GM18502 (cell line): ENCODE results near the gene HSD3B1.
"Not testable (repeated sequence)": the region's sequence is repeated elsewhere in the genome, so short reads cannot be mapped to it uniquely, and the experiment has no call there.

ENCODE experiments used
- ATAC-seq: cut with Tn5 transposase; IDR thresholded peaks from one replicate; pipeline ENCODE4 v1.9.1; 2021; ENCODE audit warnings: mild to moderate bottlenecking; ENCODE audit not compliant: unreplicated experiment, poor library complexity

Gene HSD3B1

DNA sequence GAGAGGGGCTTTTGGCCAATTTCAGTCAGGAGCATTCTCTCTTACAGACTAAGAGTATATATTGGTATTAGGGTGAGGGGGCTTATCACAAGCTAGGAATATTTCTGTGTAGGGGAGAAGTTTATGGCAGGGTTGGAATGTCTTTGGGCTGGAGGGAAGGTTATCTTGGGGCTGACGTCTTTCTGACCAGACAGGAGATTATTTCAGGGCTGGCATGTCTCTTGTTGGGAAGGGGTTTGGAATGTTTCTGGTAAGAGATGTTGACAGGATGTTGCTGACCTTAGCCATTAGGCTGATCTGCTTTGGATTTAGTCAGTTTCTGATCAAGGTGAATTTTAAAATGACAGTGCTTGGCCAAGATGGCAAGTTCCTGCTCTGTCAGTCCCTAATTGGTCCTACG is 17.8 kb upstream of the HSD3B1 start:
- no peak for ATAC-seq

DNA sequence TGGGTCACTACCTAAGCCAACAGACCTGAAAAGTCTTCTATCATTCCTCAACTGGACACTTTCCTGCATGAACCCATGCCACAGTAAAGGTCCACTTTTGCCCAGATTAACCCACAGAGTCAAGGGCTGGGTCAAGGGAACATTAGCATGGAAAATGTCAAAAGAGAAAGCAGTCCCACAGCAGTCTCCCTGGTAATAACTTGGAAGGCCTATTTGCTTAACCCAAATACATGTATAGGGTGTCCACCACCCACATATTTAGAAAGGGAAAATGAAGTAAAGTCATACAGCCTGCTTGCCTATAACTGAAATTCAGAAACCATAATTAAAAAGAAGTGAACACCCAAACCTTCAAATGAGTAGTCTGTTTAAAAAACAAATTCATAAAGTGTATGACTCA is 16.1 kb upstream of the HSD3B1 start:
- no peak for ATAC-seq

DNA sequence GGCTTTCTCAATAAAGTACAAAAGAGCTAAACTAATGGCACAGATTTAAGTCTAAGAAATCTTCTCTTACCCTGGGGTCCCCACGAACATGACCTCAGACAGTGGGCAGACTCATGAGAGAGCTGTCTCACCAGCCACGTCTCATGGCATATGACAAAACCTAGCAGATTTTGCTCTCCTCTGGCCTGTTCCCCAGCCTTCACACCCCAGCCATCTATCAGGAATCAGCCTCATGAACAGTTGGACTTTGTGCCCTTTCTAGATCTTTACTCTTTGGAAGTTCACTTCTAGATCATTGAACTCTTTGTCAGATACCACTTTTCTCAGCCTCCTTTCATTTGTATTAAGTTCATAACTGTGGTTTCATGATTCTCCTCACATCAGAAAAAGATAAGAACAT is 14.2 kb upstream of the HSD3B1 start:
- ATAC-seq, result no peak

DNA sequence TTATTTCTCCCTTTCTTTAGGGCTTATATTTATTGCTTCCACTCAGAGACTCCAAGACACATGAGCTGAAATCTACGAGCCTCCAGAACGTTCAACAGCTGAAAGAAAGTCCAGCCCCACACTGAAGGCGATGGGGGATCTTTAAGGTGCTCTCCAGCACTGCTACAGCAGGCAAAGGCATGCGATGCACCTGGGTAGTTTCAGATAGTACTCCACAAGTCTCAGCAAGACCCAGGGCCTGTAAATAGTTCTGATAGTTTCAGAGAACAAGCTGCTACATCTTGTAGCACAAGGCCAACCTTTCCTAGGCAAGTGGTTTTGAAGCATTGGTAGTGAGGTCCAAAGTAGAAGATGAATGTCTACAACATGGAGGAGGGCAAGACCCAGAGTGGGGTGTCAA is 2.2 kb upstream of the HSD3B1 start:
- no peak for ATAC-seq

DNA sequence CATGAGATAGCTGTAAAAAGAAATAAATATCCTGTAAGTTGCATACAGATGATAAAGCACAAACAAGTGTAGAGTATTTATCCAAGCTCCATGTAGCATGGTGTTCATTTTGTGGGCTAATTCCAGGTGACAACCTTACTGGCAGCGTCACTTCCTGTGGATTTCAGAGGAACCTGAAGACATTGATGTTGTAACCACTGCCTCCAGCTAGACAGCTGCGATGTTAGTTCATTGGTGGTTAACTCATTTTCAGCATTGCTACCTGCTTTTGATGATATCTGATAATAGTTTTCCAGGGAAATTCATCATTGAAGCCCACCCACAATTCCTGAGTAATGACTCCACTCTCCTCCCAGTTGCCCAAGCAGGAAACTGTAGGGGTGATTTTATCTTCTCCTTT is 3.0 kb downstream of the HSD3B1 start:
- ATAC-seq, result no peak

DNA sequence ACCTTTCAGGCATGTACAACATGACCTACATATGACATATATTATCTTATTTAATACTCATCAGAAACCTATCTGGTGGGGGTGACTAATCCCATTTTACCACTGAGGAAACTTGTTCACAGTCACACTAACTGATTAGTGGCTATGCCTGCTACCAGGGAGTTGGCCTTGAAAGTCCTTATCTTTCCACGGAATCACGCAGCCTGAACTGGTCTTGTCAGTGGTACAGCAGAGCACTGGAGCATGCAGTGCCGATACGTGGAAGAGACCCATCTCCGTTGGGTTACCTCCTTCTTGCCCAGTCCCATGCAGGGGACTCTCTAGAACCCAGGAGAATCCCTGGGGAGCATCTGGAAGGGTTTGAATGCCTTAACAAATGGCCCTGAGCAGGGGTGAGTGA is 8.2 kb downstream of the HSD3B1 start:
- ATAC-seq, result no peak

DNA sequence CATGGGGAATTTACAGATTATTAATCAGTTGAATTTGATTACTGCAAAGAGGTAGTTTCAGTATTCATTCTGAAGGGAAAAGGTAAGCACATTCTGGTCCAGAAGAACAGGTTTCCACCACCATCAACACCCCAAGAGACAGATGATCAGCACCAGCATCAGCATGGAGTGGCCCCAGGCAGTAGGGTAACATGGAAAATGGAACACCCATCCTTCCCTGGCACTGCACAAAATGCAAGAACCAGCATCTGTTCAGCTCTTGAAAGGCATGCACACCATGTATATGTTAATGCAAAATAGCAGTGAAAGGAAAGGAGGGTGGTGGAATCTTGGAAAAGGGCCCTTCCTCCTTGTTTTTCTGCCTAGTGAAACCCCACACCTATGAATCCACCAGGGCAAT is 9.2 kb downstream of the HSD3B1 start:
- ATAC-seq, result no peak

DNA sequence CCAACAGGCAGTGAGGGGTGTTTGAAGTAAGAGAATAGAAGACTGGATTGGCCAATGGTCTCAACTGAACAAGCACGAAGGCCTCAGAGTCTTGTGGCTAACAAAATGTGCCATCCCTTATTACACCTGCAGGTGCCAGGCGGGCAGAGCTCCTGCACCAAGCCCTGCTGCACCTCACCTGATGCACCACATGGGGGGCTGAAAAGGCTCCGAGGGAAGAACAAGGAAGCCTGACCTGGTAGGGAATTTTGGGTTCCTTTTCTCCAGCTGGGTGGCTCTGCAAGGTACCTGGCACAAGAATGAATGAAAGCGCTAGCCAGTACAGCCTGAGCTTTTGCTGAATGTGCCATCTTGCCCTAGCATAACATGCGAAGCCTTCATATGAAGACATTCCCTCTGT is 9.7 kb downstream of the HSD3B1 start:
- ATAC-seq, result no peak

DNA sequence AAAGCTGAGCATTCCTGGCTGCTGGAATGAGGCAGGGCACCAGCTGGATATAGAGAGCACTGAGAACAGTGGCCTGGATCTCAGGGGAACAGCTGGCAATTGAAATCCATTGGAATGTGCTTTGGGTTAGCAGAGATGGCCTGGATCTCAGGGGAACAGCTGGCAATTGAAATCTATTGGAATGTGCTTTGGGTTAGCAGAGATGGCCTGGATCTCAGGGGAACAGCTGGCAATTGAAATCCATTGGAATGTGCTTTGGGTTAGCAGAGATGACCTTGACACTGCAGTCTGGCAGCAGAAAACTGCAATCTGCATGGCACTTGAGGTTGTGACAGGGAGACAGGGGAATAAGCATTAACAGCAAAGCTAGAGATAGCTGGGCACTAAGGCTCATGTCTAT is 10.7 kb downstream of the HSD3B1 start:
- ATAC-seq, result not testable (repeated sequence)

DNA sequence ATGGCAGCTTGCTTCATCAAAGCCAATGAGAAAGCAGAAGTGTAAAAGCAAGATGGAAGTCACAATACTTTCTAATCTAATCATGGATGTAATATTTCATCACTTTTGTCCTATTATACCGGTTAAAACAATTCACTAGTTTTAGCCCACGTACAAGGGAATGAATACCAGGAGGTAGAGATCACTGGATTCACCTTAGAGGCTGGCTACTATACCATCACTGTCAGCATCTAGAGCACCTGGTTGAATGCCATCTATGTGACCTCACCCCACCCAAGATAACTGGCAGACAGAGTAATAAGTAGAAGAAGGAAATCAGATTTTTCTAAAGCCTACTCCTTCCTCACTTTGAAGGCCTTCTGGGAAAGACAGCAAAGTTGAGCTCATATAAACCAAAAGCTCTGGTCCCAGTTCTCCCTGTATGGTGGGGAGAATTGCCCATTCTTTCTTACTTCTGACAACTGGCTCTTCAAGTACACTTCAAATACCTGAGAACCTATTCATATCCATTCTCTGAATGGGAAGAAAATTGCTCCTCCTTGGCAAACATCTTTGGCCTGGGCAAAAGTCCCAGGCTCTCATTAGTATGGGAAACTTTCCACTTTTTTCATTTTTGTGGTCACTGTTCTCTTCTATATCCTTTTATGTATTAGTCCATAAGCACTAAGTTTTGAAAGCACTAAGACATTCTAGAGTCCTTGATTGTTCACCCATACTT is 24.8 kb downstream of the HSD3B1 start:
- no peak for ATAC-seq

DNA sequence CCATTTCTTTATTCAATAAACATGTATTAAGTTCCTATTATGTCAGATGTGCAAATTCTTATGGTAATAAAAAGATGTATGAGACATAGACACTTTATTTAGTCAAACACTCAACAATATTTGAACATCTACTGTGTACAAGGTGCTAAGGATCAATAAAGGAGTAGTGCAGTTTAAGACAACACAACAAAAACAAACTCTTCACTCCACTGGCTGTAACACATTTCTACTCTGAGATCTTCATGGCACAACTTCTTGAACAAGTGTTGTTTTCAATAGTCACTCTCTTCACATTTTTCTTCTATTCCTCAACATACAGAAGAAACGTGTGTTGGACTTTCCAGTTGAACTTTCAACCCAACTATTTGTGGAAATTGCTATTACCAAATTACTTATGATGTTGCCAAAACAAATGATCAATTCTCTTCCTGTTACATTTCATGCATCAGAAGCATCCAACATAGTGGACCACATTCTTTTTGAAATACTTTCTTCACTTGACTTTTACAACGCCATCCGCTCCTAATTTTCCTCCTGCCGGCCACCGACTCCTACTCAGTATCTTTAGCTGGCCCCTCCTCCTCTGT is 25.4 kb downstream of the HSD3B1 start:
- no peak for ATAC-seq

DNA sequence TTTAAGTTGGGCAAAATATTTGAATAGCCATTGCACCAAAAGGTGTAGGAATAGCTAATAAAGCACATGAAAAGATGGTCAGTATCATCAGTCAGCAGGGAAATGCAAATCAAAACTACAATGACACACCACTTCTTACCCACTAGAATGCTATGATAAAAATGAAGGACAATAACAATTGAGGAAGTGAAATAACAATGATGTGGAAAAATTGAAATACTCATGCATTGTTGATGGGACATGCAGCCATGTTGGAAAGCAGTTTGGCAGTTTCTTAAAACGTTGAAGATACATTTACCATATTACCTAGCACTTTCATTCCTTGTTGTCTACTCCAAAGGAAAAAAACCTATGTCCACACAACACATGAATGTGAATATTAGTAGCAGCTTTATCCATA is 28.4 kb downstream of the HSD3B1 start:
- ATAC-seq, result no peak

DNA sequence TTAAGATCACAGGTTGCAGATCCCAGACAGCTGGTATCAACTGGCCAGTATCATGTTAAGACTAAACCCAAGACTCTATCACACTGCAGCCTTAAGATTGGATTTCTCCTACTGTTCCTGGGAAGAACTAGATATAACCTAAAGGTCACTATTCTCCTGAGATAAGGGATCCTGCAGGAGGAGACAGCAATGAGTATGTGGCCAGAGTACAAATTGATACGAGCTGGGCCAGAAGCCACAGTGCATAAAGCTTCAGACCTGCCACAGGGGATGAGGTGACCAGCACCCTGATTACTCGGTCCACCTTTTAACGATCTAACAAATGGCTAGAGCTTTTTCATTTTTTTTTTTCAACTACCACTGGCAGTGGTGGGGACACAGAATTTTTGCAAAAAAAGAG is 31.0 kb downstream of the HSD3B1 start:
- no peak for ATAC-seq

DNA sequence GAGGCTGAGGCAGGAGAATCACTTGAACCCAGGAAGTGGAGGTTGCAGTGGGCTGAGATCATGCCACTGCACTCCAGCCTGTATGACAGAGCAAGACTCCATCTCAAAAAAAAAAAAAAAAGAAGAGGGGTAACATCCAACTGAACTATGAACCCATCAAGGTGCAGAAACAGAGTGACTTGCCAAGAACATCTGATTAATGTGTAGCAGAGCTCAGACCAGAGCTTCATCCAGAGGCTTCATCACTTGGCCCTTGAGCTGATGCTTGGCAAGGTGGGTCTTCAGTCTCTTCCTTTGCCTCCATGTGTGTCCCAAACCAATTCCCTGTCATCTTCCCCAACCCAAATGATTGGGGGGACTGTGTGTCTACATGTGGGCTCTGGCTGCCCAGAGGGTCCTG is 32.6 kb downstream of the HSD3B1 start:
- no peak for ATAC-seq

DNA sequence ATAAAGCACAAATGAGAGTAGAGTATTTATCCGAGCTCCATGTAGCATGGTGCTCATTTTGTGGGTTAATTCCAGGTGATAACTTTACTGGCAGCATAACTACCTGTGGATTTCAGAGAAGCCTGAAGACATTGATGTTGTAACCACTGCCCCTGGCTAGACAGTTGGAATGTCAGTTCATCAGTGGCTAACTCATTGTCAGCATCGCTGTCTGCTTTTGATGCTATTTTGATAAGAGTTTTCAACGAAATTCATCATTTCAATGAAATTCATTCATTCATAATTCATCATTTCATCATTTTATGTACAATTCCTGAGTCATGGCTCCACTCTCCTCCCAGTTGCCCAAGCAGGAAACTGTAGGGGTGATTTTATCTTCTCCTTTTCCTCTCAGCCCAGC is 34.4 kb downstream of the HSD3B1 start:
- no peak for ATAC-seq

DNA sequence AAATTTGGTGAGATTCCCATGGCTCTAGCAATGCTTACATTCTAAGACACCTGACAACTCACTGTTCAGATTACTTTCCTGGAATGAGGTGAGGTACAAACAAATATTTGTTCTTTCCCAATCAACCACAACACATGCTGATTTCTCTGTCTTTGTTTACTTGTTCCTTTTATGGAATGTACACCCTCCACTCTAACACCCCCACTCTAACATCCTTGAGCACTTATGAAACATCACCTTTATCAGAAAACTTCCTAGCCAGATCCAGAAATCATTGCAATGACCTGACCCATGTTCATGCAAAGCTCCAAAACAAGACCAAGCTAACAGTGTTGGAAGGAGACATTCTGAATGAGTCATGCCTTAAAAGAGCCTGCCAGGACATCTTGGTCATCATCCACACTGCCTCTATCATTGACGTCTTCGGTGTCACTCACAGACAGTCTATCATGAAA is 35.5 kb downstream of the HSD3B1 start:
- ATAC-seq, result no peak

DNA sequence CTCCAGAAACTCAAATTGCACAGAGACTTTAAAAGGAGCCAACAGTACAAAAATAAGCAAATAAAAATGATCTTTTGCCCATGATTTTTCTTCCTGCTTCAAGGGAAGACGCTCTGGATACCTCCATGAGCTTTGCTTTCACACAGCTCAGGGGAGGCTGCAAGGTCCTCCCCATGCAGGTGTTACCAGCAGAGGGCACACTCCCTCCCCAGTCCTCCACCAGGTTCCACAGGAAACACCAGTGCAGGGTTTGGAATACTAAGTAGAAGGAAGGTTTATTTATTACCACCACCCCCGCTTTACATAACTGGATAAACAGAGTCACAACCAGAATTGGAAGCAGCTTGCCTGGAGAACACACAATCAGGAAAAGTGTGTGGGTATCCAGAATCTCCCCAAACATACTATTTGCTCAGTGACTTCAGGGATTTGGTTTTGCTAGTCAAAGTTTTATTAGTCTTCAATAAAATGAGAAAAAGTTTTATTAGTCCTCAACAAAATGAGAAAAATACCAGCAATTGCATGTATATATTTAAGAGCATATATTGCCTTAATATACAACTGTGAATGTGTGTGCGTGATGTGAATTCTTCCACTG is 37.3 kb downstream of the HSD3B1 start:
- ATAC-seq, result no peak

DNA sequence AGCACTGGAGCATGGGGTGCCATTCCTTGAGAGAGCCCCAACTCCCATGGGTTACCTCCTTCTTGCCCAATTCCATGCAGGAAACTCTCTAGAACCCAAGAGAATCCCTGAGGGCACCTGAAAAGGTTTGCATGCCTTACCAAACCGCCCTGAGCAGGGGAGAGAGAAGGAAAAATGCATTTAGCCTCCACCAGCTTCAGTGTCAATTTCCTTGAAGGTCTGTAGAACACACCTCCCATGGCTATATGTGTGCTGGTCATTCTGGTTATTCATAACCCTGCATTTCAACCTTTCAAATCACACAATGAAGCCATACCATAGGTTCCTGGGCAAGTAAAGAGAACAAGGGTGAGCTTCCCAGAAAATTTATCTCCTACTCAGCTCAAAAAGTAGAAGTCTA is 39.6 kb downstream of the HSD3B1 start:
- ATAC-seq, result no peak

DNA sequence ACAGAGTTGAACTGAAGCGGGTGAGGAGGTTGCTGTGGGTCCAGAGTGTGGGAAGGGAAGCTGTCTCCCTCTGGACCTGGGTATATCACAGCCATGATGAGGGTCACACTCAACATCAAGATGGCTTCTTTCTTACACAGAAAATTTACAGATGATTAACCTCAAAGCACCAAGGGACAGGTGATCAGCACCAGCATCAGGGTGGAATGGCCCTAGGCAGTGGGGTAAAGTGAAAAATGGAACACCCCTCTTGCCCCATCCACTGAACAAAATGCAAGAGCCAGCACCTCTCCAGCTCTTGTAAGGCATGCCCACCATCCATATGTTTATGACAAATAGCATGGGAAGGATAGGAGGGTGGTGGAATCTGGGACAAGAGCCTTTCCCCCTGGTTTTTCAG is 40.3 kb downstream of the HSD3B1 start:
- ATAC-seq, result no peak

DNA sequence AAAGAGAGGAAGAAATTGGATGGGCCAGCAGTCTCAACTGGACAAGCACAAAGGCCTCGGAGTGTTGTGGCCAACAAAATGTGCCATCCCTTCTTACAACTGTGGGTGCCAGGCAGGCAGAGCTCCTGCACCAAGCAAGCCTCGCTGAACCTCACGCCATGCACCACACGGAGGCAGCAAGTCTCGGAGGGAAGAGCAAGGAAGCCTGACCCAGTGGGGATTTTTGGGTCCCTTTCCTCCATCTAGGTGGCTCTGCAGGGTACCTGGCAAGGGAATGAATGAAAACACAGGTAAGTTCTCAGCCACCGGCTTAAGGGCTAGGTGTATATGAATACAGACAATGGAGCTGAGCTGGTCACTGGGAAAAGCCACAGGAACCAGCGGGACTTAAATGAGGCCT is 40.8 kb downstream of the HSD3B1 start:
- ATAC-seq, result no peak

DNA sequence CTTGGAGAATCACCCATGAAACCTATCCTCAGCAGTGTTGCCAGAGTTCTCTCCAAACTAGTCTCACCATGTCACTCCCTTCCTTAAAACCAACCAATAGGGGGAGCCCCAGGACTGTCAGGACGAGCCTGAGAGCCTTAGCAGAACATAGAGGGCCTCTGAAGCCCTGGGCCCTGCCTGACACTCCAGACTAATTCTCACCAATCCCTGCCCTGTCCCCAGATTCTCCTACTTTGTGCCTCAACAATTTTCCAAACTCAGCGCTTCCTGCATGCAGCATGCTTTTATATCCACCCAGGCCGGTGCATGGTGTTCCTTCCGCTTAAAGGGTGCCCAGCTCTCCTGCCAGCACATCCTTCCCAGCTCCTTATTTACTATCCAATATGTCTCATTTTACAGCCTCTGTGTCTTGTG is 42.7 kb downstream of the HSD3B1 start:
- peak; percentile 82 for ATAC-seq

DNA sequence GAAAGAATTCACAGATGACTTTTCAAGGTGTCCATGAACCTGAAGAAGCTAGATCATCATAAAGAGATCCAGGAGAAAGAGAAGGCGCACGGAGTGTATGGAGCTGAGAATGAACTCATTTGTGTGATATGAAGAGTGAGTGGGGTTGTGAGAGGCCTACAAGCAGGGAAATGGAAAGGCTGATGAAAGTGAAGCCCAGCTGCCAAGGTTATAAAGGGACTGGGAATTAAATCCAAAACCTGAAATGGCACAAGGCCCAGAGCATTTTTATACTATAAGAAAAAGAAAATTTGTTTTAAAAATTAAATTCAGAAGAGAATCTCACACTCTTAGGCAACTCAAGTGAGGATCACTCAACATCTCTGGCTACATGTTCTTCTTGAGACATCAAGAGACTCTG is 43.4 kb downstream of the HSD3B1 start:
- ATAC-seq, result no peak
